Lower lobe of right lung (tissue), 2 donors: ENCODE measurements around the gene WWC1. TPM values are rescaled to one million over a fixed set of nuclear protein-coding genes. Genes with fewer than 3 reads are reported as not detected.

Experiments used
- ATAC-seq, 2 donors: fragments of 200-7000 bp; cut with Tn5 transposase; one replicate each; pipeline ENCODE4 v1.9.1; 2020 to 2022; ENCODE audit warnings: mild to moderate bottlenecking in 2 of 2, moderate library complexity in 2 of 2
- DNase-seq: peaks from one replicate; pipeline ENCODE4 v3.0.0-alpha.2; 2020
- H3K27ac ChIP-seq: fragments of 200-600 bp; one replicate; pipeline ENCODE4 v1.8.0; 2022
- H3K27me3 ChIP-seq: fragments of 200-600 bp; one replicate; pipeline ENCODE4 v1.8.0; 2022; ENCODE audit warnings: low read depth
- H3K36me3 ChIP-seq: fragments of 200-600 bp; one replicate; pipeline ENCODE4 v1.8.0; 2022; ENCODE audit warnings: mild to moderate bottlenecking
- H3K4me1 ChIP-seq: fragments of 200-600 bp; one replicate; pipeline ENCODE4 v1.8.0; 2022
- H3K4me3 ChIP-seq: fragments of 200-600 bp; one replicate; pipeline ENCODE4 v1.8.0; 2022; ENCODE audit warnings: mild to moderate bottlenecking
- H3K9me3 ChIP-seq: fragments of 200-600 bp; one replicate; pipeline ENCODE4 v1.8.0; 2022
- CTCF ChIP-seq: fragments of 200-600 bp; IDR thresholded peaks from one replicate; pipeline ENCODE4 v1.8.0; 2022; ENCODE audit warnings: antibody characterized with exemption, mild to moderate bottlenecking
- intact Hi-C: fragments of 100-400 bp; cut with DNase I; formaldehyde crosslinking; loops from one replicate; pipeline ENCODE4 v1.11.0; 2022
- total RNA-seq: library from RNA; stranded (reverse); fragmentation: NEBNext Ultra II Directional; extraction: Animal tissue kit (Norgen Biotek cat#: 25700); gene quantifications from one replicate; pipeline ENCODE4 v1.2.1, GENCODE V29; 2021
- donor health status: DM: no; HTN: yes; CAD: no; lungs with severe emphysema.

Gene WWC1
- total RNA-seq, 1 donor from 2014 or later: 61.9 TPM

- no peaks in the 10 kb centered on the region for H3K27me3 ChIP-seq
- no peak overlapping the region for H3K27ac ChIP-seq
- no peaks in the 10 kb centered on the region for H3K9me3 ChIP-seq
- H3K36me3 ChIP-seq: peaks cover 44% of the 10 kb centered on the region
- ATAC-seq (no peak), DNase-seq (no peak)
- no peaks in the 10 kb centered on the region for H3K4me1 ChIP-seq
- H3K4me3 ChIP-seq: no peak overlapping the region
- TF ChIP-seq CTCF: no peak
- intact Hi-C loops: no loop called here
Measured at GRCh38 chr5:168415401-168415800, 124.0 kb downstream of the WWC1 start.

GRCh38 chr5:168415971-168416370 is 124.5 kb downstream of the WWC1 start:
- H3K4me3 ChIP-seq: no peak overlapping the region
- DNase-seq (no peak), ATAC-seq (no peak)
- H3K27me3 ChIP-seq: no peaks in the 10 kb centered on the region
- no peaks in the 10 kb centered on the region for H3K9me3 ChIP-seq
- H3K27ac ChIP-seq: no peak overlapping the region
- H3K4me1 ChIP-seq: no peaks in the 10 kb centered on the region
- no peak for TF ChIP-seq CTCF
- intact Hi-C loops: no loop called here
- H3K36me3 ChIP-seq: peaks cover 43% of the 10 kb centered on the region

GRCh38 chr5:168417731-168418429 is 126.4 kb downstream of the WWC1 start:
- Histone ChIP-seq H3K9me3 (no peaks in the 10 kb centered on the region), H3K4me1 (no peaks in the 10 kb centered on the region), H3K4me3 (no peak overlapping the region), H3K27ac (no peak overlapping the region), H3K36me3 (peaks cover 31% of the 10 kb centered on the region), H3K27me3 (no peaks in the 10 kb centered on the region)
- intact Hi-C loops: no loop called here
- DNase-seq (no peak), ATAC-seq (no peak)
- TF ChIP-seq CTCF: no peak

- DNase-seq: no peak
Measured at GRCh38 chr5:168420461-168420860, 129.0 kb downstream of the WWC1 start.

GRCh38 chr5:168422431-168422830 is 131.0 kb downstream of the WWC1 start:
- H3K4me1 ChIP-seq: no peaks in the 10 kb centered on the region
- peaks cover 25% of the 10 kb centered on the region for H3K36me3 ChIP-seq
- DNase-seq: no peak
- H3K27me3 ChIP-seq: no peaks in the 10 kb centered on the region
- ATAC-seq: no peak
- no peak overlapping the region for H3K4me3 ChIP-seq
- no peak for TF ChIP-seq CTCF
- H3K9me3 ChIP-seq: no peaks in the 10 kb centered on the region
- intact Hi-C loops: no loop called here
- no peak overlapping the region for H3K27ac ChIP-seq

More at GRCh38 chr5:168420461-168420860, 129.0 kb downstream of the WWC1 start:
- Histone ChIP-seq H3K4me3 (no peak overlapping the region), H3K36me3 (peaks cover 21% of the 10 kb centered on the region), H3K4me1 (no peaks in the 10 kb centered on the region), H3K27ac (no peak overlapping the region), H3K27me3 (no peaks in the 10 kb centered on the region), H3K9me3 (no peaks in the 10 kb centered on the region)
- intact Hi-C loops: no loop called here
- no peak for TF ChIP-seq CTCF
- ATAC-seq: no peak
